Activated CD8-positive, alpha-beta memory T cell treated with anti-CD3 and anti-CD28 coated beads, Interleukin-2, amount 50 U/mL, for 24 hours (primary cell): ENCODE measurements around the gene NWD2.

ENCODE experiments used
- DNase-seq: peaks from one replicate; pipeline ENCODE4 v3.0.0-alpha.2; 2020; ENCODE audit errors: extremely low read depth

Gene NWD2

GRCh38 chr4:37304612-37305011 lies 60.1 kb downstream of the NWD2 start:
- DNase-seq, result no peak

- no peak for DNase-seq
Observed at GRCh38 chr4:37305984-37306383, 61.4 kb downstream of the NWD2 start.

- no peak for DNase-seq
Observed at GRCh38 chr4:37317104-37317643, 72.6 kb downstream of the NWD2 start.

GRCh38 chr4:37320513-37321235 lies 76.1 kb downstream of the NWD2 start:
- no peak for DNase-seq

- no peak for DNase-seq
Observed at GRCh38 chr4:37322122-37322521, 77.6 kb downstream of the NWD2 start.

- no peak for DNase-seq
Observed at GRCh38 chr4:37324546-37324945, 80.0 kb downstream of the NWD2 start.

GRCh38 chr4:37326852-37327251 lies 82.3 kb downstream of the NWD2 start:
- no peak for DNase-seq

- no peak for DNase-seq
Observed at GRCh38 chr4:37338972-37339371, 94.4 kb downstream of the NWD2 start.

GRCh38 chr4:37358748-37359147 lies 114.2 kb downstream of the NWD2 start:
- no peak for DNase-seq

GRCh38 chr4:37359261-37359660 lies 114.7 kb downstream of the NWD2 start:
- DNase-seq, result no peak

GRCh38 chr4:37365888-37366287 lies 121.3 kb downstream of the NWD2 start:
- no peak for DNase-seq

GRCh38 chr4:37367901-37368300 lies 123.4 kb downstream of the NWD2 start:
- DNase-seq, result no peak

GRCh38 chr4:37370052-37370451 lies 125.5 kb downstream of the NWD2 start:
- DNase-seq, result no peak

- no peak for DNase-seq
Observed at GRCh38 chr4:37381040-37381668, 136.6 kb downstream of the NWD2 start.

- no peak for DNase-seq
Observed at GRCh38 chr4:37383579-37384229, 139.2 kb downstream of the NWD2 start.

- no peak for DNase-seq
Observed at GRCh38 chr4:37385424-37385823, 140.9 kb downstream of the NWD2 start.

GRCh38 chr4:37388681-37389365 lies 144.3 kb downstream of the NWD2 start:
- no peak for DNase-seq

- DNase-seq, result no peak
Observed at GRCh38 chr4:37389366-37389765, 144.8 kb downstream of the NWD2 start.

GRCh38 chr4:37389967-37390580 lies 145.5 kb downstream of the NWD2 start:
- no peak for DNase-seq

- DNase-seq, result no peak
Observed at GRCh38 chr4:37392521-37393255, 148.1 kb downstream of the NWD2 start.

GRCh38 chr4:37393321-37393720 lies 148.8 kb downstream of the NWD2 start:
- DNase-seq, result no peak
